Fibroblast of skin of abdomen (primary cell): Measurements from ENCODE around the gene KLHL6.
A peak's percentile ranks its signal among the peaks of the same experiment; 100 is the strongest.
"Not testable (repeated sequence)": the region's sequence is repeated elsewhere in the genome, so short reads cannot be mapped to it uniquely, and the experiment has no call there.

Source experiments
- DNase-seq: peaks from one replicate; pipeline ENCODE4 v3.0.0-alpha.2; 2013

Gene KLHL6

DNA sequence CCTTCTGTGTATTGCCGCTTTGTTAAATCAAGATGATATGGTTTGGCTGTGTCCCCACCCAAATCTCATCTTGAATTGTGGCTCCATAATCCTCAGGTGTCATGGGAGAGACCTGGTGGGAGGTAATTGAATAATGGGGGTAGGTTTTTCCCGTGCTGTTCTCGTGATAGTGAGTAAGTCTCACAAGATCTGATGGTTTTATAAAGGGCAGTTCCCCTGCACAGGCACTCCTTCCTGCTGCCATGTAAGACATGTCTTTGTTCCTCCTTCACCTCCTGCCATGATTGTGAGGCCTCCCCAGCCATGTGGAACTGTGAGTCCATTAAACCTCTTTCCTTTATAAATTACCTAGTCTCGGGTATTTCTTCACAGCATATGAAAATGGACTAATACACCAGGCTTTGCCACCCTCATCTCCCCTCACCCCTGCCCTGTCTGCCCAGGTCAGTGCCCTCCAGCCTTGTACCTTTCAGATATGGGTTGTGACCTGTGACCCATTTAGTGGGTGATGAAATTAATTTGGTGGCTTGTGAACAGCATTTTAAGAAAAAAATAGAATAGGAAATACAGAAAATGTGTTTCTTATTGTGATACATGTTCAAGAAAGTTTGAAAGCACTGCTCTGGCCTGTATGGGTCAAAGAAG, 71.0 kb downstream of the KLHL6 start:
- no peak for DNase-seq

- DNase-seq = peak; percentile 56
Measured at GRCh38 chr3:183481582-183481981, 73.9 kb downstream of the KLHL6 start.

- no peak for DNase-seq
Measured at GRCh38 chr3:183478501-183478900, 77.0 kb downstream of the KLHL6 start.

GRCh38 chr3:183477801-183478456, 77.6 kb downstream of the KLHL6 start:
- no peak for DNase-seq

- not testable (repeated sequence) for DNase-seq
Measured at GRCh38 chr3:183475764-183476162, 79.7 kb downstream of the KLHL6 start.

DNA sequence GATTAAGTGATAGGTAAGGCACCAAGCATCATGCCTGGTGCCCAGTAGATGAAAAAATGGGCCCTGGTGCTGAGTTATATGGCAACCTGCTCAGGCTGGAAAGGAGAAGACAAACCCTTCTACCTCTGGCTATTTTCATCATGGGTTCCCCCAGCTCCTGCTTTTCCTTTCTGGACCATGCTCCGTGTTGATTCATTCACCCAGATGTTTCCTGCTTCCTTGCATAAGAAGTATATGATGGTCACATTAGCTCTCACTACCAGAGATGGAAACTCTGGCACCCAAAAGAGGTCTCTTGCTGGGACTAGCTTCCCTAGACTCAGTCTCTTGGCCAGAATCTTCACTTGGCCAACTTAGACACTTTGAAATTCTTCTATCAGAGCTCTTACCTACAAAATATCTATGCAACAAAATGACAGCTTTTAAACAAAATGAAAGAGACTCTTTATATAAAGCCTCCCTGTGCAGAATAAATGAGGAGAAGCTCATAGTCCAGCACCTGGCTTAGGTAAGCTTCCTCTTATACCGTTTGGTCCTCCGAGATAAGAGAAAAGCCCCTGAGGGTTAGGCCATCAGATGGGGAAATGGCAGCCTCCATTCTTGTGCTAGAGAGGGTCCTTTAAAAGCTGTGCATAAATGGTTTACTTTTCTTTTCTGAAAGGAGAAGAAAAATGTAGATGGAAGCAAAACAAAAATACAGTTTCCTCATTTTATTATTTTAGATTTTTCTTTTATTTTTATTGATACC, 80.3 kb downstream of the KLHL6 start:
- DNase-seq = no peak

DNA sequence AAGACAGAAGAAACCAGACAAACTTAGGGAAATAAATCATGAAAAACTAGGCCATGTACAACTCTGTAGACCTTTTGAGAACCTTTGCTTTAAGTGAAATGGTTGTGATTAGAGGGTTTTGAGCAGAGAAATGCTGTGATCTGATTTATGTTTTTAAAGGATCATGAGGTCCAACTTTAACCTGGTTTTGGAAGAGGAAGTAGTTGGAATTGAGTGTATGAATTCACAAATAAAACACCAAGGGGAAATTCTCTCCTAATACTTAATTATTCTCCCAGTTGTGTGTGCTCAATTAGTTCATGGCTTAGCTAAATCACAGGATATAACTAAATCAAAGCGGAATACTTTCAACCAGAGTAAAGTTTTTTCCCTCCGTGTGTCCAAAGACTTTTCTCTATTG, 81.5 kb downstream of the KLHL6 start:
- no peak for DNase-seq

DNA sequence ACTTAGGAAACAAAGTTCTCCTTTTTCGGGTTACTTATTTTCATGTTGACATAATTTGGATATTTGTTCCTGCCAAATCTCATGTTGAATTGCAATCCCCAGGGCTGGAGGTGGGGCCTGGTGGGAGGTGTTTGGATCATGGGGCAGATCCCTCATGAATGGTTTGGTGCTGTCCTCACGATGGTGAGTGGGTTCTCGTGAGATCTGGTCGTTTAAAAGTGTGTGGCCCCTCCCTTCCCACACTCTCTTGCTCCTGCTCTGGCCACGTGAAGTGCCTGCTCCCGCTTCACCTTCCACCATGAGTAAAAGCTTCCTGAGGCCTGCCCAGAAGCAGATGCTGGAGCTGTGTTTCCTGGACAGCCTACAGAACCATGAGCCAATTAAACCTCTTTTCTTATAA, 83.4 kb downstream of the KLHL6 start:
- DNase-seq = no peak

DNA sequence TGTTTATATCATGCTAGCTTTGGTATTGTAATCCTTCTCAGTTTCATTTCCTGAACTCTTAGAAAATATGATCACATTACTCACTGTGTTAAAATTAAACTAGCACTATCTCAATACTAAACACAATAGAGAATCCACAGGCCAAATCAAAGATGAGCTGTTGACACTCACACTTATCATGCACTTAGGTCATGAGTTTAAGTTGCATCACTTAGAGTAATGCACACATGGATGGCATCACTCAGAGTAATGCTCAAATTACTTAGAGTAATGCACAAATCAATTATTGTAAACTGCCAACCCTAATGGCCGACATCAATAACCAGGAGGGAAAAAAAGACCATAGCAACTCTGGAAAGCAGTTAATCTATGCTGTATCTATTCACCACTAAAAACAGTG, 87.1 kb downstream of the KLHL6 start:
- DNase-seq = no peak

GRCh38 chr3:183466575-183466974, 88.9 kb downstream of the KLHL6 start:
- DNase-seq = no peak

- not testable (repeated sequence) for DNase-seq
Measured at GRCh38 chr3:183465710-183466109, 89.8 kb downstream of the KLHL6 start.

GRCh38 chr3:183464480-183464879, 91.0 kb downstream of the KLHL6 start:
- DNase-seq = no peak

DNA sequence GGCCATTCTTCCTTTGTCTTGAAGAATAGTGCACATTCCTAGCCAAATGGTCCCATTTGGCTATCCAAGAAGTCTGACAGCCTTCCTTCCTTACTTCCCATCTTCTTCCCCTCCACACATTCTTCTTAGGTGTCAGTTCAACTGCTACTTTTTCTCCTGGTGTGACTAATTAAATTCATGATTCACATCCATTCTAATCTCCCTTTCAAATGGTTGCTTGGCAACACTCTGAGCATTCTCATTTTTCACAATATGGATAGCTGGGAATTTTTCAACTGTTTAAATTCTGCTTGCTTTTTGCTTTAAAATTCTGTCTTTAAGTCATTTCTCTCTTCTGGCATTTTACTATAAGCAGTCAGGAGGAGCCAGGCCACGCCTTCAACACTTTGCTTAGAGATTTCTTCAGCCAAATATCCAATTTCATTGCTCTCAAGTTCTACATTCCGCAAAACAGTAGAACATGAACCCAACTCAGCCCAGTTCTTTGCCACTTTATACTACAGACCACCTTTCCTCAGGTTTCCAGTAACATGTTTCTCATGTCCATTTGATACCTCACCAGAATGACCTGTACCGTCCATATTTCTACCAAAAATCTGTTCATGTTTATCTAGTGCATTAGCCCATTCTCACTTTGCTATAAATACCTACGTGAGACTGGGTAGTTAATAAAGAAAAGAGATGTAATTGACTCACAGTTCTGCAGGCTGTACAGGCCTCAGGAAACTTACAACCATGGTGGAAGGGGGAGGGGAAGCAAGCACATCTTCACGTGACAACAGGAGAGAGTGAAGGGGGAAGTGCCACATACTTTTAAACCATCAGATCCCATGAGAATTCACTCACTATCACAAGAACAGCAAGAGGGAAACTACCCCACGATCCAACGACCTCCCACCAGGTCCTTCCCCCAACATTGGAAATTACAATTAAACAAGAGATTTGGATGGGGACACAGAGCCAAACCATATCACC, 95.1 kb downstream of the KLHL6 start:
- peak; percentile 19 for DNase-seq

GRCh38 chr3:183455089-183455488, 100.4 kb downstream of the KLHL6 start:
- DNase-seq = peak; percentile 20

- DNase-seq = no peak
Measured at GRCh38 chr3:183454064-183454463, 101.4 kb downstream of the KLHL6 start.

GRCh38 chr3:183449791-183450190, 105.7 kb downstream of the KLHL6 start:
- DNase-seq = no peak

DNA sequence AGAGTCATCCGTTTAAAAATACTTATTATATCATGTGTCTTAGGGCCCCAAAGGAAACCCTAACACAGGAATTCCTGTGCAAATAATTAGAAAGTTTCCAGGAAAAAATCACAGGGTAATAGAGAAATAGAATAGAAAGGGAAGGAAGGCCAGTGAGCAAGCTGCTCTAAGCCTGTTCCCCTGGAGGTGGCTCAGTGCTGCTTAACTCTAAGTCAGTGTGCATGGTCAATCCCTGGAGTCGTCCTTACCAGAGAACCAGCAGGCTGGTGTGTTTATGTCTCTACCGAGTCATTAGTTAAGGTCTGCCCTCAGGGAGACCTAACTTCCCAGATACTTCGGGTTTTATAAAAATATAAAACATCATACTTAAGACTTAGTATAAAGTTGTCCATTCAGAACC, 106.1 kb downstream of the KLHL6 start:
- no peak for DNase-seq

GRCh38 chr3:183448369-183449128, 107.0 kb downstream of the KLHL6 start:
- DNase-seq = no peak

- peak; percentile 89 for DNase-seq
Measured at GRCh38 chr3:183447206-183448001, 108.1 kb downstream of the KLHL6 start.

DNA sequence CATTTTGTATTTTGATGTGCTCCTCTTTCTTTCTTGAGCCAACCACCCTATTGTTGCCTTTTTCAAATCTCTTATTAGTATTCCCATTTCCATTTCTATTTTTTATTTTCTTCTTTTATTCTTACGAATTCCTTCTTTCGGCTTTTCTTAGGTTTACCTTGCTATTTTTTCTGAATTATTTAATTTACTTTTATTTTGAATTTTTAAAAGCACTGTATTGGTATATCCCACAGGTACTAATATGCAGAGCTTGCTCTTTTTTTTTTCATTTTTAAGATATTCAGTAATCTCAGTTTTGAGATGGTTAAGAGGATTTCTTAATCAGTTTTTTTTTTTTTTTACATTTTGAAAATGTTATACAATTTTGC, 108.7 kb downstream of the KLHL6 start:
- DNase-seq = no peak

DNA sequence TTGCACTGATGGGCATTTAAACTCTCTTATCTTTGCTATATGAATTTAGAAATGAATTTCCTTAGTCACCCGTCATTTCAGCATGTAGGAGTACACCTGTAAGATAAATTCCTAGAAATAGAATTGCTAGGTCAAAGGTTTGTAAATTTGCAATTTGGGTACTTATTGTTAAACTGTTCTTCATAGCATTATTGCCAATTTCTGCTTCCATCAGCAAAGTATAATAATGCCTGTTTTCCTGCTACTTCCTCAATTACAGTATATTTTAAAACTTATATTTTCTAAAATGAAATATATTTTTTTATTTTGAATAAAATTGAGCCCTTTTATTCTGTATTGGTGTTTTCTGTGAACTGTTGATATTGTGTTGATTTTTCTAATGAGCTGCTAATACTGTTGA, 110.8 kb downstream of the KLHL6 start:
- DNase-seq = no peak
